Measurements from ENCODE around the gene SH3BP4. TPM values are rescaled to one million over a fixed set of nuclear protein-coding genes. Genes with fewer than 3 reads are reported as not detected.

The SH3BP4 gene
- total RNA-seq, 1 experiment from 2014 or later, result 53.3 TPM

DNA sequence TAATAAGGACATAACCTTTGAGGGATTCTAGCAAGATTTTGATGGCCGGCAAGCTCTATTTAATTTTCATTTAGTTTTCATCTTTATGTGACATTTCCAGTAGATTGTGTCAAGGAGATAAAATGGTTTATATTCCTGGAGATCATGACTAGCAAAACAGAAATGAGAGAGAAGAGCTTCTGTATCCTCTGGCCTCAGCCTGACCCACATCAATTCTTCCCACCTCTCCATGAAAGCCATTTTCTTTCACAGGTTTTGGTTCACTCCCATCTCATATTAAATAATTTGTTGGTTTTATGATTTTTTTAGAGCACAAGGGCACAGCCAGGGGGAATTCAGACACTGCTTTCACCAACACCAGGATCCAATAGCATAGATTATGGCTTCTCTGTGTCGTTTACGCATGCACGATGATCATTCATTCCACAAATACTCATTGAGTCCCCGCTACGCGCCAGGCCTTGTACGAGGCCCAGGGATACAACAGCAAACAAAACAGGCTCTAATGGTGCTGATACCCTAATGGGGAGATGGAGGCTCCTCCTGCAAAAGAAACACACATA lies 85.9 kb downstream of the SH3BP4 start:
- DNase-seq (ENCODE audit: low read depth), result no peak

DNA sequence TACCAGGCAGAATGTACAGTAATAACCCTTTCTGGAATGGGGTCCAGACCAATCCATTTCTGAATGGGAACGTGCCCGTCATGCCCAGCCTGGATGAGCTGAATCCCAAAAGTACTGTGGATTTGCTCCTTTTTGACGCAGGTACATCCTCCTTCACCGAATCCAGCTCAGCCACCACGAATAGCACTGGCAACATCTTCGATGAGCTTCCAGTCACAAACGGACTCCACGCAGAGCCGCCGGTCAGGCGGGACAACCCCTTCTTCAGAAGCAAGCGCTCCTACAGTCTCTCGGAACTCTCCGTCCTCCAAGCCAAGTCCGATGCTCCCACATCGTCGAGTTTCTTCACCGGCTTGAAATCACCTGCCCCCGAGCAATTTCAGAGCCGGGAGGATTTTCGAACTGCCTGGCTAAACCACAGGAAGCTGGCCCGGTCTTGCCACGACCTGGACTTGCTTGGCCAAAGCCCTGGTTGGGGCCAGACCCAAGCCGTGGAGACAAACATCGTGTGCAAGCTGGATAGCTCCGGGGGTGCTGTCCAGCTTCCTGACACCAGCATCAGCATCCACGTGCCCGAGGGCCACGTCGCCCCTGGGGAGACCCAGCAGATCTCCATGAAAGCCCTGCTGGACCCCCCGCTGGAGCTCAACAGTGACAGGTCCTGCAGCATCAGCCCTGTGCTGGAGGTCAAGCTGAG lies 89.6 kb downstream of the SH3BP4 start:
- DNase-seq (ENCODE audit: low read depth), result no peak

DNA sequence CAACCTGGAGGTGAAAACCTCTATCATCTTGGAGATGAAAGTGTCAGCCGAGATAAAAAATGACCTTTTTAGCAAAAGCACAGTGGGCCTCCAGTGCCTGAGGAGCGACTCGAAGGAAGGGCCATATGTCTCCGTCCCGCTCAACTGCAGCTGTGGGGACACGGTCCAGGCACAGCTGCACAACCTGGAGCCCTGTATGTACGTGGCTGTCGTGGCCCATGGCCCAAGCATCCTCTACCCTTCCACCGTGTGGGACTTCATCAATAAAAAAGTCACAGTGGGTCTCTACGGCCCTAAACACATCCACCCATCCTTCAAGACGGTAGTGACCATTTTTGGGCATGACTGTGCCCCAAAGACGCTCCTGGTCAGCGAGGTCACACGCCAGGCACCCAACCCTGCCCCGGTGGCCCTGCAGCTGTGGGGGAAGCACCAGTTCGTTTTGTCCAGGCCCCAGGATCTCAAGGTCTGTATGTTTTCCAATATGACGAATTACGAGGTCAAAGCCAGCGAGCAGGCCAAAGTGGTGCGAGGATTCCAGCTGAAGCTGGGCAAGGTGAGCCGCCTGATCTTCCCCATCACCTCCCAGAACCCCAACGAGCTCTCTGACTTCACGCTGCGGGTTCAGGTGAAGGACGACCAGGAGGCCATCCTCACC lies 90.2 kb downstream of the SH3BP4 start:
- DNase-seq (ENCODE audit: low read depth), result no peak

DNA sequence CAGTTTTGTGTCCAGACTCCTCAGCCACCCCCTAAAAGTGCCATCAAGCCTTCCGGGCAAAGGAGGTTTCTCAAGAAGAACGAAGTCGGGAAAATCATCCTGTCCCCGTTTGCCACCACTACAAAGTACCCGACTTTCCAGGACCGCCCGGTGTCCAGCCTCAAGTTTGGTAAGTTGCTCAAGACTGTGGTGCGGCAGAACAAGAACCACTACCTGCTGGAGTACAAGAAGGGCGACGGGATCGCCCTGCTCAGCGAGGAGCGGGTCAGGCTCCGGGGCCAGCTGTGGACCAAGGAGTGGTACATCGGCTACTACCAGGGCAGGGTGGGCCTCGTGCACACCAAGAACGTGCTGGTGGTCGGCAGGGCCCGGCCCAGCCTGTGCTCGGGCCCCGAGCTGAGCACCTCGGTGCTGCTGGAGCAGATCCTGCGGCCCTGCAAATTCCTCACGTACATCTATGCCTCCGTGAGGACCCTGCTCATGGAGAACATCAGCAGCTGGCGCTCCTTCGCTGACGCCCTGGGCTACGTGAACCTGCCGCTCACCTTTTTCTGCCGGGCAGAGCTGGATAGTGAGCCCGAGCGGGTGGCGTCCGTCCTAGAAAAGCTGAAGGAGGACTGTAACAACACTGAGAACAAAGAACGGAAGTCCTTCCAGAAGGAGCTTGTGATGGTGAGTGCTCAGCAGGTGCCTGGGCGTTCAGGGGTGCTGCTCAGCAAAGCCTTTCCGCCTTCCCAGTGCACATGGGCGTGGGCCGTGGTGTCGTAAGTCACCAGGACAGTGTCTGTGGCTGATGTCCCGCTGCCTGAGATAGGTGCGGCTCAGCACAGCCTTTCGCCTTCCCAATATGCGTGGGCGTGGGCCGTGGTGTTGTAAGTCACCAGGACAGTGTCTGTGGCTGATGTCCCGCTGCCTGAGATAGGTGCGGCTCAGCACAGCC lies 91.0 kb downstream of the SH3BP4 start:
- no peak for DNase-seq (ENCODE audit: low read depth)

DNA sequence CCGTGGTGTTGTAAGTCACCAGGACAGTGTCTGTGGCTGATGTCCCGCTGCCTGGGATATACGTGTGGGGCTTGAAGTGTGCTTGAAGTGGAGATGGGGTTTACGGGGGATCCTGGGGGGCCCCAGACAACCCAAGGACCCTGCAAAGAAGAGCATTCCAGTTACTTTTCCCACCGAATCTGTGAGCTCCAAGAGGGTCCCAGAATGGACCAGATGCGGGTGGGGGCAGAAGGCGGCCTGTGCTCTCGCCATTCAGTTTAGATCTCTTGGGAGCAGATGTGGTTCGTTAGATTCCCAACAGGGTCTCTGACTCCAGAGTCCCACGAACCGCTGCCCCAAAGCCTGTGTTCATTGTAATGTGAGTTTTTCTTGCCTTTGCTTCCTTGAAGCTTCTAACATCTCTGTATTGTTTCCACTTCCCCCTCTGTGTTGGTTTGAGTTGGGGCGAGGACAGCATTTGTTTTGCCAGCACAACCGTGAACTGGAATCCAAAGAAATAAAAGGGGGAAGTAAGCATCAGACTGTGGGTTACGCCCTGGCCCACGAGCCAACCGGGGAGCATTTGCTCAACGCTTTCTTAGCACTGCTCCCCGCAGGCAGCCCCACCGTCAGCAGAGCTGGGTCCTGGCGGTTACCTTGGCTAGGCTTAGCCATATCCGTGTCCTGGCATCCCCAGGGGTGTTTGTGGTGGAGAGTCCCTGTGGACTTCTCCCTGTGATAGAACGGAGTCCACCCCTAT lies 92.1 kb downstream of the SH3BP4 start:
- no peak for DNase-seq (ENCODE audit: low read depth)

DNA sequence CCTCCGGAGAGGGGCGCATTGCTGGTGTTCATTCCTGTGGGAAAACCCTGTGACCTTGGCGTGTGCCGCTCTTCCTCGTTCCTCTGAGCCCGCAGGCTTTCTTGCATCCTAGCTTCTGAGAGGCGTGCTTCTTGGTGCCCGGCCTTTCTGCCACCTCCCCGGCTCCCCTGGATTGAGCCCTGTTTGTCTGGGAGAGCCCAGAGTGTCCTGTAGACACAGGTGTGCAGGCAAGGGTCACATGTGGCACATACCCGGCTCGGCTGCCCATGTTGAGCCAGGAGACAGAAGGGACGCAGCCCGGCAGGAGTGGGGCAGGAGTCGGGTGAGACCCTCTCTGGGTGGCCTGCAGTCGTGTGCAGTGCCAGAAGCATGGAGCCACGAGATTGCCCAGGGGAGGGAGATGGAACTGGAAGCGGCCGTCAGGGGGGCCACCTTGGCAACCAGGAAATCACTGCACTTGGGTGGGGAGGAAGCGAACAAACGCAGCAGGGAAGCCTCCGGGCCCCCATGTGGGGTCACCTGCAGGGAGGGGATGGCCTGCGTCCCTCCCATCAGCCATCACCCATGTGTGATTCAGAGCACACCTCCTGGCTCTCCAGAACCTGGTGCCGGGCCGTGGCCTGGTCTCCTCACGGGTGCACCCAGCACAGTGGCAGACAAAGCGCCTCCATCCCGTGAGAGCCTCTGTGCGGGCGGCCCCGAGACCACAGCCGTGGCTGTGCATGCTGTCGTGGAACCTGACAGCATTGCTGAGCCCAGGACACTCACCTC lies 92.9 kb downstream of the SH3BP4 start:
- DNase-seq (ENCODE audit: low read depth), result no peak

DNA sequence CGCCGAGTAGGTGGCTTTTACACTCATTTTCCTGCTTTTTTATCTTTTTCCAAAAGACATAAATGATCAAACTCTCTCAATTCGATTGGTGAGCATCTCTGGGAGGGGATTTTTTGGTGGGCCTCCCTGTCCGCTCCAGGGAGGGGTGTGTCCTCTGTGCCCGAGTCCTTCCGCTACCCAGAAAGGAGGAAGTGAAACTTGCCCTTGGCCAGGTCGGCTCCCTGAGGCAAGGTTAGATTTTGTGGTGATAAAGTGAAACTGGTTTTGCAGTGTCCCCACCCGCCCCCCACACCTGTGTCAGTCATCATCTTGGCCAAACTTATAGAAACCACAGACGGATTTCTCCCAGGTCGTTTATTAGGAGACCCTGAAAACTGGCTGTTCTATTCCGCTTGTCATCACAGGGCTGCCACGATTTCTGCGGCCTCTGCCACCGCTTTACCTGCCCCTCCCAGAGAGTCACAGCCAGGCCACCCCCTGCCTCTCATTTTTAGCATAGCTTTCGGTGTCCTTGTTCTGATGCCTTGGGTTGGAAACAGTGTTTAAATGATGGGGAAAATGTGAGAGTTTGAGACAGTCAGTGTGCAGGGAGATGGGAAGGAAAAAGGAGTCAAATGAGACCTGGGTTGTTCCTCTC lies 93.6 kb downstream of the SH3BP4 start:
- no peak for DNase-seq (ENCODE audit: low read depth)

DNA sequence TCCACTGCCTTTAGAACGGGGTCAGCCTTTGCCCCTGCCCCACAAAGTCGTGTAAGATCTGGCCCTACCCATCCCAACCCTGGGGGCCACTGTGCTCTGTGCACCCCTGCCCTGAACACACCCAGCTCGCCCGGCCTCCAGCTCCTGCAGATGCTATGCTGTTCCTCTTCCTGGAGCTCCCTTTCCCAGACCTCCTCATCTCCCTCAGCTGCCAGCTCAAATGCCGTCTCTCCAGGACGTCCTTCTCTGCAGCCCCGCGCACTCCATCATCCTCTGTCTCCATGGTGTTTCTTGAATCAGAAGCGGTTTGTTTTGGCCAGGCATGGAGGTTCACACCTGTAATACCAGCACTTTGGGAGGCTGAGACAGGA lies 94.1 kb downstream of the SH3BP4 start:
- no peak for DNase-seq (ENCODE audit: low read depth)

DNA sequence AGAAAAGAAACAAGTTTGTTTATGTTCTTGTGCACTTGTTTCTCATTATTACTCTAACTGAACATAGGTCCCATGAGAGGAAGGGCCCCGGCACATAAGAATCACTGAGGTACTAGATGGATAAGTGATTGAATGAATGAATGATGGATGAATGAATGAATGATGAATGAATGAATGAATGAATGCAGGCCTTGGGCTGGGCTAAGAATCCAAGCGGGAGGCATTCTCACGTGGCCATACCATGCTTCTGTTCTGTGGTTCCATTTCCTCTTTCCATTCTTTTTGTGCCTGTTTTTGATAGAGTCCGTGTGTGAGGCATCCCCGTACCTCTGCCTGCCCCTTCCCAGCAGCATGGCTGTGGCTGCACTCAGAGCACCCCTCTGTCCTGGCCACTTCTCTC lies 94.8 kb downstream of the SH3BP4 start:
- DNase-seq (ENCODE audit: low read depth), result no peak

DNA sequence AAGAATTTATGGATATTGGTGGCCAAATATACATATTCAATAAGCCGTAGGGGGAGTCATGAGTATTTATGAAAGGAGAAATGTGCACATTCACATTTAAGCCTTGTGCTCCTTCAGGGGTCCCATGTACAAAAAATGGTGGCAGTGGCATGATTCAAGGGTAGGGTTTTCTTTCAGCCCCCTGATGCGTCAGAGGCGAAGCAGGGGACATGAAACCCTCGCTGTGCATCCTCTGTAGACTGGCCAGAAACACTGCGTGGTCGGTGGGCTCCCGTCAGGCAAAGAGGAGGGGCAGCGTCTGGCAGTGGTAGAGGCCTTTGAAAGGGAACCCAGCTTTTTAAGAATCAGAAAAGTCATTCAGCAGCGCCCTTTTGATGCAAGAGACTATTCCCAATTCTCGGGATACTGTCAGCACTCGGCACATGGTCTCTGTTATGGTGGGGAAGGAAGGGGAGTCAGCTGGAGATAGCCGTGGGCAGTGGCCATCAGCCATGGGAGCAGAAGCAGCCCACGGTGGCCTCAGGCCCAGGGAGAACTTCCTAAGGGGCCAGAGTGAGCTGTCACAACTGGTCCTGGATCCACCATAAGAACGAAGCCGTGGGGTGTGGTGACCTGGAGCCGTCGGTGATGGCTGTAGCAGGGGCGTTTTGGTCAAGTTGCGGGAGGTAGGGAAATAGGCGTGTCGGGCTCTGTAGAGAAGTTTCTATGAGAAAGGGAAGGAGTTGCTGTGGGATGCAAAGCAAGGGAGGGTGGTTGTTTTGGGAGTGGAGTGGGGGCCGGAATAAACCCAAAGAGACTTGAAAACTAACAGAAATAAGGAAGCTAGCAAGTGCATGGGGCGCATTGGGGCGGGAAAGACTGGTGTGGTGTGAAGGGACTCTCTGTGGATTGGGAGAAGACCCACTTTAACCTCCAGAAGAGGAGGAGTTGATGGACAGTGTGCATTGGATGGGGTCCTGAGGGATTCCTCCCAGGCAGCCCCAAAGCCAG lies 95.6 kb downstream of the SH3BP4 start:
- no peak for DNase-seq (ENCODE audit: low read depth)

DNA sequence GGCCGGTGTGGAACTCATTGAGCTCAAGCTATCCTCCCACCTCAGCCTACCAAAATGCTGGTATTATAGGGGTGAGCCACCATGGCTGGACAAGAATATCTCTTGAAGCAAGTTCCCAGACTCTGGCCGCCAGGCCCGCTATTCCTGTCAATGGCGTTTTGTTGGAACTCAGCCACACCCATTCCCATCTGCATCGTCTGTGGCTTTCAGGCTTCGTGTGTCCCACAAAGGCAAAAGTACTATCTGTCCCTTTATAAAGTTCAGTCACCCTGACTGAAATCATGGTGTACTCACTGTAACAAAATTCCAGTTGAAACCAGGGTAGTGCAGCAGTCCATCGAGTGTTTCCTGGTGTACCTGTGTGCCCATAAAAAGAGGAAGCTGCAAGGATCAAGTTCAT lies 96.7 kb downstream of the SH3BP4 start:
- no peak for DNase-seq (ENCODE audit: low read depth)

DNA sequence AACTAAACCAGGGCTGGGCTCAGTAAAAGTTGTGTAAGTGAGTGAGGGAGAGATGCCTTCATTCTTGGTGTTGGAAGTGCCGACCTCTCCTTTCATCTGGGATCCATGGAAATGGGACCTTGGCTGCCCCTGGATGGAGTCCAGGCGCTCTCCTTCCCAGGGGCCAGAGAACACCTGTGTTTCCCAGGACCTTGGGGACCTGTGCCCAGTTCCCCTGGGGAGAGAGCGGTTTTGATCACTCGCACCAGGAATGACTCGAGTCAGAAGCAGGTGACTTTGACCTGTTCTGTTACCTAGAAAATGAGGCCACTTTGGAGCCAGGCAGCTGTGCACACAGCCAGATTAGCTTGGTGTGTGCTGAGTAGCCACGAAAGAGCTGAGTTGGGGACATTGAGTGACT lies 97.3 kb downstream of the SH3BP4 start:
- DNase-seq (ENCODE audit: low read depth), result no peak

DNA sequence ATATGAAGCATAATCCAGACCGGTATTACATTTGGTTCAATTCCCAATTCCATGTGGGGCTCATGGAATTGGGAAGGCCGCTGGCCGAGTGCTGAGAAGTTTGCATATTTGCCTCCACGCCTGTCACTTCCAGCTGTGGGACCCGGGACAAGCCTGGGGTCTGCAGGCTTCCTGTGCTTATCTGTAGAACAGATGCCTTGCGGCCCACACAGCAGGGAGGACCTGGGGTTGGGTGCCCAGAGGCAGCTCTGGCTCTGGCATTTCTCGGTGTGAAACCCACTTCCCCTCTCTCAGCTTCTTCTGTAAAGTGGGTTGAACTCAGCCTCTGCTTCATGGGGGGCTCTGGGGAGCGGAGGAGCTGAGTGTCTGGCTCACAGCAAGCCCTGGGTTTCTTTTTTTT lies 97.9 kb downstream of the SH3BP4 start:
- no peak for DNase-seq (ENCODE audit: low read depth)

DNA sequence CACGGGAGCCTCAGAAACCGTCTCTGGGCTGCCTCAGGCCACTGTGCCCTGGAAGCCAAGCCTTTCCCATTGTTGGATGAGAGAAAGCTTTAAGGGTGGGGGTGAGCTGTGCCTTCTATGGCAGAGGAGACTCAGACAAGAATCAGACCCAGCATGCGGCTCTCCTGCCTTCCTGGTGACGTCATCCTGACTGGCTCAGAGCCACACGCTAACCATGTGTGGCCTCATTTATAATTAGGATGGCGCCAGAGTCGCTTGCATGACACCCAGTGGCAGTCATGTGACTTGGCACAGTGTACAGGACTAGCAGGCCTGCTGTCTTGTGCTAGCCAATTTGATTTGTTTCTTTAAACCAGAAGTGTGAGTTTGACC lies 99.1 kb downstream of the SH3BP4 start:
- DNase-seq (ENCODE audit: low read depth), result peak; percentile 95

DNA sequence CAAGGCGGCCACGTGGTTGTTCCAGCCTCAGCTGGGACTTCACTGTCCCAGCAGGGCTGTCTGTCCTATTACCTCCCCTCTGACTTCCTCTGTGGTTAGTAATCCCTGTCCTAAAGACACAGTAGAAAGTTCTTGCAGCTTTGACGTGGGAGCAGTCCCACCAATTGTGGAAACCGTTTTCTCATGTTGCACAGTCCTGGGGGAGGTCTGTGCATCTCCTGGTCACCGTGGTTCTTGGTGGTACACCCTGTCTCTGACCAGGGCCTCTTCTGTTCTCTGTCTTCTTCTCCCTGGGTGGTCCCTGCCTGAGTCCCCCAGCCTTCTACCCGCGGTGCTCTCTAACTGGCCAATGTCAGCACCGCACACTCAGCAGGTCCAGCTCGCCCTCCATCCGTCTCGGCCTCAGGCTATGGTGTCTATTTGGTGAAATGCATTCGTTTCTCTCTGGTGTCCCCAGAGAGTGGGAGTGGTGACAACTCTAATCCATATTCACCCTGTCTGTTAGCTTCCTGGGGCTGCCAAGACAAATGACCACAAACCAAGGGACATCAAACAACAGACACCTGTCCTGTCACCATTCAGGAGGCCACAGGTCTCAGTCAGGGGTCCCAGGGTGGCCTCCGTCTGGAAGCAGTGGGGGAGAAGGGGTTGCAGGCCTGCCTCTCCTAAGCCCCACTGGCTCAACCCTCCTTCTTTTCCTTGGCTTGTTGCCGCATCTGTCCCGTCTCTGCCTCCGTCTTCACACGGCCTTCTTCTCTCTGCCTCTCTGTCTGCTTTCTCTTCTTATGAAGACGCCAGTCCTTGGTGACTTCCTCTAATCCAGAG lies 99.8 kb downstream of the SH3BP4 start:
- DNase-seq (ENCODE audit: low read depth), result peak; percentile 43

DNA sequence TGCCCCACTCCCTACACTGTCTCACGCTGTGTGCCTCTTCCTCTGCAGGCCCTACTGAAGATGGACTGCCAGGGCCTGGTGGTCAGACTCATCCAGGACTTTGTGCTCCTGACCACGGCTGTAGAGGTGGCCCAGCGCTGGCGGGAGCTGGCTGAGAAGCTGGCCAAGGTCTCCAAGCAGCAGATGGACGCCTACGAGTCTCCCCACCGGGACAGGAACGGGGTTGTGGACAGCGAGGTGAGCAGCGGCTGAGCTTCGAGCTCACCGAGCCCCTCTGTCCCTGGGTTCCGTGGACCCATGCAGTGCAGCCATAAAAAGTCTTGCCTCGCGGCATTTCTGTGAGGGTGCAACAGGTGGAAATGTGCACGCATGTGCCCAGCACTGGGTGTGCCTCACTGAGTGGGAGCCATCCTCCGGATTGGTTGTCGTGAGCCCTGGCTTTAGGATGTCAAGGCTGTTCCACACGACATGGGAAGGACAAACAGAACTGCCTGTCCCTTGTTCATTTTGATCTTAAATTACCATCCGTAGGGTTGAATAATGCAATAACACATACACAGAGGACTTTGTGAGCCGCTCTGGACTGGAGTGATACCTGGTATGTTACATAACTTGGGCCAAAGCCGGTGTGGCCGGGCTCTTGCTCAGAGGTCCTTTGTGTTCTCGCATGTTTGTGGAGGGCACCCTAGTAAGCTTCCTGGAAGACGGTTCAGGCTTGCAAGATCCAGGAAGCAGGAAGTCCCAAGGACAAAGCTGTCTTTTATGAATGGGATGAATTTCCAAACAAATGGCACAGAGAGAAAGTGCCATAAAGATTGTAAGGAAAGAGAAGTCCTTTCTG lies 100.9 kb downstream of the SH3BP4 start:
- no peak for DNase-seq (ENCODE audit: low read depth)

DNA sequence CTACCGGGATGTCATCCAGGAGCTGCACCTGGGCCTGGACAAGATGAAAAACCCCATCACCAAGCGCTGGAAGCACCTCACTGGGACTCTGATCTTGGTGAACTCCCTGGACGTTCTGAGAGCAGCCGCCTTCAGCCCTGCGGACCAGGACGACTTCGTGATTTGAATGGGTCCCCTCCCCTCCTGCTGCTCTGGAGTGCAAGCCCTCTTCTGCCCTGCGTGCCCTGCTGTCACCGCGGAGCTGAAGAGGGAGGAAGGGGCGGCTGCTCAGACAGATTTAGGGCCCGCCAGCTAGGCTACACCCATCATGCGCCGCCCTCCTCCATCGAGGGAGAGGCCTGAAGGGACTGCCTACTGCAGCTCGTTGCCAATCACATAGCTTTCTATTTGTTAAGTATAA lies 101.8 kb downstream of the SH3BP4 start:
- no peak for DNase-seq (ENCODE audit: low read depth)

Measured in LHCN-M2 (cell line).